Testis (tissue), 2 donors: Measurements from ENCODE around the gene CCSER1.

Experiments used
- POLR2A ChIP-seq: fragments of 450-650 bp; IDR thresholded peaks from one replicate; pipeline ENCODE4 v1.6.1; 2017; ENCODE audit warnings: antibody characterized with exemption, mild to moderate bottlenecking, moderate library complexity
- TF ChIP-seq, protein P1 (sequence below), 3 experiments: fragments of 450-650 bp in 2 of 3; fragments of 200-600 bp in 1 of 3; sonication (generic) in 1 of 3; IDR thresholded peaks; one replicate each; pipeline ENCODE4 v1.5.1; 2016 to 2019; ENCODE audit warnings: antibody characterized with exemption in 3 of 3, mild to moderate bottlenecking in 2 of 3, moderate library complexity in 1 of 3

DNA sequence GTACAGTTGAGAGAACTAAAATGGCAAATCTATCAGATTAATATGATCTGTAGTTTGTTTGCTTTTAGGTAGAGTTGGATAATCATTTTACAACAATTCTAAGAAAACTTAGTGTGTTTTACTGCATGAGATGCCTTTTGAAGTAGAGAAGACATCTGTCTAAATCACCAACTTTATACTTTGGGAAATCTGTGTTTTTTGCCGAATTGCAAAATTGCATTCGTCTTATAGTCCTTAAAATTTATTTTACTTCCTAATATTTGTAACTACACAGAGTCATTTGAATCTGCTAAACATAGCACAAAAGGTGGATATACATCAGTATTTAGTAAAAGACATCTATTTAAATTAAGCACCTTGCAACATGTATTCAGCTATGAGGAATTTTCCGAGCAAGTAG, 100.0 kb downstream of the CCSER1 start:
- no peak for TF ChIP-seq POLR2A
- TF ChIP-seq, protein P1, sequence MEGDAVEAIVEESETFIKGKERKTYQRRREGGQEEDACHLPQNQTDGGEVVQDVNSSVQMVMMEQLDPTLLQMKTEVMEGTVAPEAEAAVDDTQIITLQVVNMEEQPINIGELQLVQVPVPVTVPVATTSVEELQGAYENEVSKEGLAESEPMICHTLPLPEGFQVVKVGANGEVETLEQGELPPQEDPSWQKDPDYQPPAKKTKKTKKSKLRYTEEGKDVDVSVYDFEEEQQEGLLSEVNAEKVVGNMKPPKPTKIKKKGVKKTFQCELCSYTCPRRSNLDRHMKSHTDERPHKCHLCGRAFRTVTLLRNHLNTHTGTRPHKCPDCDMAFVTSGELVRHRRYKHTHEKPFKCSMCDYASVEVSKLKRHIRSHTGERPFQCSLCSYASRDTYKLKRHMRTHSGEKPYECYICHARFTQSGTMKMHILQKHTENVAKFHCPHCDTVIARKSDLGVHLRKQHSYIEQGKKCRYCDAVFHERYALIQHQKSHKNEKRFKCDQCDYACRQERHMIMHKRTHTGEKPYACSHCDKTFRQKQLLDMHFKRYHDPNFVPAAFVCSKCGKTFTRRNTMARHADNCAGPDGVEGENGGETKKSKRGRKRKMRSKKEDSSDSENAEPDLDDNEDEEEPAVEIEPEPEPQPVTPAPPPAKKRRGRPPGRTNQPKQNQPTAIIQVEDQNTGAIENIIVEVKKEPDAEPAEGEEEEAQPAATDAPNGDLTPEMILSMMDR (IDR thresholded peaks at IDR 0.05): no peak
